GM12878 (cell line): ENCODE data around the gene EHBP1.

Experiments
- CTCF ChIP-seq, 3 experiments: IDR thresholded peaks in 2 of 3; conservative IDR thresholded peaks in 1 of 3; 2 replicates each; pipeline ENCODE4 v1.5.1; 2011; ENCODE audit warnings: low read depth in 3 of 3, low read length in 3 of 3, mild to moderate bottlenecking in 3 of 3, control low read depth in 2 of 3, moderate library complexity in 2 of 3, inconsistent platforms in 1 of 3, mixed read lengths in 1 of 3; ENCODE audit not compliant: control insufficient read depth in 2 of 3, insufficient read depth in 1 of 3; ENCODE audit errors: extremely low read depth in 1 of 3
- NFXL1 ChIP-seq: fragments of 450-650 bp; IDR thresholded peaks from 2 replicates; pipeline ENCODE4 v1.6.1; 2017; ENCODE audit warnings: antibody characterized with exemption, mild to moderate bottlenecking, borderline replicate concordance
- RBBP5 ChIP-seq: fragments of 200-600 bp; sonication (generic); conservative IDR thresholded peaks from 2 replicates; pipeline ENCODE4 v1.6.1; 2016
- TF ChIP-seq, protein P1 (sequence below): IDR thresholded peaks from 2 replicates; pipeline ENCODE4 v1.6.1; 2011; ENCODE audit warnings: borderline replicate concordance, low read depth, mild to moderate bottlenecking, moderate library complexity, low read length; ENCODE audit not compliant: insufficient read depth, poor library complexity, severe bottlenecking
- TF ChIP-seq, protein P2 (sequence below): fragments of 450-650 bp; IDR thresholded peaks from 2 replicates; pipeline ENCODE4 v1.6.1; 2017; ENCODE audit warnings: mild to moderate bottlenecking, moderate library complexity

GRCh38 chr2:62669180-62669579, 36.3 kb upstream of the EHBP1 start:
- TF ChIP-seq CTCF (IDR thresholded peaks at IDR 0.05 in 2 of 3, conservative IDR thresholded peaks at IDR 0.05 in 1 of 3; ENCODE audit: control insufficient read depth in 2 of 3, extremely low read depth in 1 of 3, insufficient read depth in 1 of 3, low read depth in 3 of 3, low read length in 3 of 3): no peak
- TF ChIP-seq RBBP5: no peak
- TF ChIP-seq, protein P1, sequence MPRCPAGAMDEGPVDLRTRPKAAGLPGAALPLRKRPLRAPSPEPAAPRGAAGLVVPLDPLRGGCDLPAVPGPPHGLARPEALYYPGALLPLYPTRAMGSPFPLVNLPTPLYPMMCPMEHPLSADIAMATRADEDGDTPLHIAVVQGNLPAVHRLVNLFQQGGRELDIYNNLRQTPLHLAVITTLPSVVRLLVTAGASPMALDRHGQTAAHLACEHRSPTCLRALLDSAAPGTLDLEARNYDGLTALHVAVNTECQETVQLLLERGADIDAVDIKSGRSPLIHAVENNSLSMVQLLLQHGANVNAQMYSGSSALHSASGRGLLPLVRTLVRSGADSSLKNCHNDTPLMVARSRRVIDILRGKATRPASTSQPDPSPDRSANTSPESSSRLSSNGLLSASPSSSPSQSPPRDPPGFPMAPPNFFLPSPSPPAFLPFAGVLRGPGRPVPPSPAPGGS: no peak
- TF ChIP-seq NFXL1: no peak
- TF ChIP-seq, protein P2, sequence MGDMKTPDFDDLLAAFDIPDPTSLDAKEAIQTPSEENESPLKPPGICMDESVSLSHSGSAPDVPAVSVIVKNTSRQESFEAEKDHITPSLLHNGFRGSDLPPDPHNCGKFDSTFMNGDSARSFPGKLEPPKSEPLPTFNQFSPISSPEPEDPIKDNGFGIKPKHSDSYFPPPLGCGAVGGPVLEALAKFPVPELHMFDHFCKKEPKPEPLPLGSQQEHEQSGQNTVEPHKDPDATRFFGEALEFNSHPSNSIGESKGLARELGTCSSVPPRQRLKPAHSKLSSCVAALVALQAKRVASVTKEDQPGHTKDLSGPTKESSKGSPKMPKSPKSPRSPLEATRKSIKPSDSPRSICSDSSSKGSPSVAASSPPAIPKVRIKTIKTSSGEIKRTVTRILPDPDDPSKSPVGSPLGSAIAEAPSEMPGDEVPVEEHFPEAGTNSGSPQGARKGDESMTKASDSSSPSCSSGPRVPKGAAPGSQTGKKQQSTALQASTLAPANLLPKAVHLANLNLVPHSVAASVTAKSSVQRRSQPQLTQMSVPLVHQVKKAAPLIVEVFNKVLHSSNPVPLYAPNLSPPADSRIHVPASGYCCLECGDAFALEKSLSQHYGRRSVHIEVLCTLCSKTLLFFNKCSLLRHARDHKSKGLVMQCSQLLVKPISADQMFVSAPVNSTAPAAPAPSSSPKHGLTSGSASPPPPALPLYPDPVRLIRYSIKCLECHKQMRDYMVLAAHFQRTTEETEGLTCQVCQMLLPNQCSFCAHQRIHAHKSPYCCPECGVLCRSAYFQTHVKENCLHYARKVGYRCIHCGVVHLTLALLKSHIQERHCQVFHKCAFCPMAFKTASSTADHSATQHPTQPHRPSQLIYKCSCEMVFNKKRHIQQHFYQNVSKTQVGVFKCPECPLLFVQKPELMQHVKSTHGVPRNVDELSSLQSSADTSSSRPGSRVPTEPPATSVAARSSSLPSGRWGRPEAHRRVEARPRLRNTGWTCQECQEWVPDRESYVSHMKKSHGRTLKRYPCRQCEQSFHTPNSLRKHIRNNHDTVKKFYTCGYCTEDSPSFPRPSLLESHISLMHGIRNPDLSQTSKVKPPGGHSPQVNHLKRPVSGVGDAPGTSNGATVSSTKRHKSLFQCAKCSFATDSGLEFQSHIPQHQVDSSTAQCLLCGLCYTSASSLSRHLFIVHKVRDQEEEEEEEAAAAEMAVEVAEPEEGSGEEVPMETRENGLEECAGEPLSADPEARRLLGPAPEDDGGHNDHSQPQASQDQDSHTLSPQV: no peak
